ENCODE measurements around the gene DPH6. TPM values are rescaled to one million over a fixed set of nuclear protein-coding genes. Genes with fewer than 3 reads are reported as not detected.

Gene DPH6
- polyA plus RNA-seq, 1 donor = 16.6 TPM

- Histone ChIP-seq H3K4me3 (ENCODE audit: low read length) (peak overlapping the region; percentile 93), H3K27ac (ENCODE audit: low read length) (peak overlapping the region; percentile 100), H3K9me3 (ENCODE audit: control insufficient read depth, low read depth, low read length) (no peaks in the 10 kb centered on the region), H3K4me1 (ENCODE audit: control insufficient read depth, insufficient read depth, low read length) (peaks cover 9% of the 10 kb centered on the region), H3K36me3 (ENCODE audit: control insufficient read depth, insufficient read depth, low read length) (no peaks in the 10 kb centered on the region), H3K27me3 (ENCODE audit: control insufficient read depth, insufficient read depth, low read length) (no peaks in the 10 kb centered on the region)
- DNase-seq = no peak
- WGBS (ENCODE audit: insufficient coverage, low lambda C conversion rate) = 63% methylated on average over 7 of the region's 14 CpGs
These were observed 781 bp upstream of the DPH6 start for GRCh38 chr15:35546511-35547381.

GRCh38 chr15:35545316-35545823 lies 595 bp downstream of the DPH6 start:
- H3K27me3 ChIP-seq (ENCODE audit: control insufficient read depth, insufficient read depth, low read length) = no peaks in the 10 kb centered on the region
- WGBS (ENCODE audit: insufficient coverage, low lambda C conversion rate) = 0% methylated on average over 2 of the region's 15 CpGs

GRCh38 chr15:35540885-35541284 lies 5.1 kb downstream of the DPH6 start:
- WGBS (ENCODE audit: insufficient coverage, low lambda C conversion rate) = no CpG with 5 or more reads among the region's 1 CpG
- H3K4me1 ChIP-seq (ENCODE audit: control insufficient read depth, insufficient read depth, low read length) = peaks cover 2% of the 10 kb centered on the region
- H3K4me3 ChIP-seq (ENCODE audit: low read length) = no peak overlapping the region
- no peak overlapping the region for H3K27ac ChIP-seq (ENCODE audit: low read length)
- H3K9me3 ChIP-seq (ENCODE audit: control insufficient read depth, low read depth, low read length) = no peaks in the 10 kb centered on the region
- H3K36me3 ChIP-seq (ENCODE audit: control insufficient read depth, insufficient read depth, low read length) = peaks cover 2% of the 10 kb centered on the region
- no peak for DNase-seq
- no peaks in the 10 kb centered on the region for H3K27me3 ChIP-seq (ENCODE audit: control insufficient read depth, insufficient read depth, low read length)

More at GRCh38 chr15:35545316-35545823, 595 bp downstream of the DPH6 start:
- Histone ChIP-seq H3K4me3 (ENCODE audit: low read length) (peak overlapping the region; percentile 93), H3K9me3 (ENCODE audit: control insufficient read depth, low read depth, low read length) (no peaks in the 10 kb centered on the region), H3K4me1 (ENCODE audit: control insufficient read depth, insufficient read depth, low read length) (peaks cover 9% of the 10 kb centered on the region), H3K27ac (ENCODE audit: low read length) (peak overlapping the region; percentile 100), H3K36me3 (ENCODE audit: control insufficient read depth, insufficient read depth, low read length) (no peaks in the 10 kb centered on the region)
- DNase-seq = peak; percentile 35 to 79

- WGBS (ENCODE audit: insufficient coverage, low lambda C conversion rate) = 80% methylated on average over 1 of the region's 2 CpGs
- no peak overlapping the region for H3K4me3 ChIP-seq (ENCODE audit: low read length)
- peaks cover 2% of the 10 kb centered on the region for H3K36me3 ChIP-seq (ENCODE audit: control insufficient read depth, insufficient read depth, low read length)
- DNase-seq = no peak
- no peaks in the 10 kb centered on the region for H3K9me3 ChIP-seq (ENCODE audit: control insufficient read depth, low read depth, low read length)
- H3K4me1 ChIP-seq (ENCODE audit: control insufficient read depth, insufficient read depth, low read length) = peaks cover 6% of the 10 kb centered on the region
- H3K27ac ChIP-seq (ENCODE audit: low read length) = no peak overlapping the region
- H3K27me3 ChIP-seq (ENCODE audit: control insufficient read depth, insufficient read depth, low read length) = no peaks in the 10 kb centered on the region
These were observed 5.9 kb downstream of the DPH6 start for GRCh38 chr15:35540021-35540420.

GRCh38 chr15:35535365-35535916 lies 10.5 kb downstream of the DPH6 start:
- Histone ChIP-seq H3K27ac (ENCODE audit: low read length) (peak overlapping the region; percentile 74), H3K36me3 (ENCODE audit: control insufficient read depth, insufficient read depth, low read length) (peaks cover 12% of the 10 kb centered on the region), H3K4me3 (ENCODE audit: low read length) (no peak overlapping the region), H3K9me3 (ENCODE audit: control insufficient read depth, low read depth, low read length) (no peaks in the 10 kb centered on the region), H3K27me3 (ENCODE audit: control insufficient read depth, insufficient read depth, low read length) (no peaks in the 10 kb centered on the region), H3K4me1 (ENCODE audit: control insufficient read depth, insufficient read depth, low read length) (peaks cover 10% of the 10 kb centered on the region)
- DNase-seq = peak; percentile 37 to 76
- WGBS (ENCODE audit: insufficient coverage, low lambda C conversion rate) = no CpG with 5 or more reads among the region's 2 CpGs

GRCh38 chr15:35533130-35534110 lies 12.5 kb downstream of the DPH6 start:
- no peak overlapping the region for H3K27ac ChIP-seq (ENCODE audit: low read length)
- no peak for DNase-seq
- no peak overlapping the region for H3K4me3 ChIP-seq (ENCODE audit: low read length)
- no peaks in the 10 kb centered on the region for H3K27me3 ChIP-seq (ENCODE audit: control insufficient read depth, insufficient read depth, low read length)
- peaks cover 19% of the 10 kb centered on the region for H3K36me3 ChIP-seq (ENCODE audit: control insufficient read depth, insufficient read depth, low read length)
- WGBS (ENCODE audit: insufficient coverage, low lambda C conversion rate) = 100% methylated on average over 1 of the region's 2 CpGs
- H3K9me3 ChIP-seq (ENCODE audit: control insufficient read depth, low read depth, low read length) = no peaks in the 10 kb centered on the region
- H3K4me1 ChIP-seq (ENCODE audit: control insufficient read depth, insufficient read depth, low read length) = peaks cover 10% of the 10 kb centered on the region

- no peak overlapping the region for H3K4me3 ChIP-seq (ENCODE audit: low read length)
- H3K27ac ChIP-seq (ENCODE audit: low read length) = no peak overlapping the region
- H3K36me3 ChIP-seq (ENCODE audit: control insufficient read depth, insufficient read depth, low read length) = peaks cover 17% of the 10 kb centered on the region
- no peaks in the 10 kb centered on the region for H3K27me3 ChIP-seq (ENCODE audit: control insufficient read depth, insufficient read depth, low read length)
- peak in 1 of 2 donors; percentile 23 for DNase-seq
- H3K9me3 ChIP-seq (ENCODE audit: control insufficient read depth, low read depth, low read length) = no peaks in the 10 kb centered on the region
- WGBS (ENCODE audit: insufficient coverage, low lambda C conversion rate) = no CpG with 5 or more reads among the region's 2 CpGs
- peaks cover 6% of the 10 kb centered on the region for H3K4me1 ChIP-seq (ENCODE audit: control insufficient read depth, insufficient read depth, low read length)
These were observed 15.3 kb downstream of the DPH6 start for GRCh38 chr15:35530698-35531097.

- 100% methylated on average over 2 of the region's 2 CpGs for WGBS (ENCODE audit: insufficient coverage, low lambda C conversion rate)
- no peak for DNase-seq
- Histone ChIP-seq H3K27me3 (ENCODE audit: control insufficient read depth, insufficient read depth, low read length) (no peaks in the 10 kb centered on the region), H3K9me3 (ENCODE audit: control insufficient read depth, low read depth, low read length) (no peaks in the 10 kb centered on the region), H3K27ac (ENCODE audit: low read length) (no peak overlapping the region), H3K4me1 (ENCODE audit: control insufficient read depth, insufficient read depth, low read length) (peaks cover 1% of the 10 kb centered on the region), H3K4me3 (ENCODE audit: low read length) (no peak overlapping the region), H3K36me3 (ENCODE audit: control insufficient read depth, insufficient read depth, low read length) (peaks cover 17% of the 10 kb centered on the region)
These were observed 16.2 kb downstream of the DPH6 start for GRCh38 chr15:35529784-35530183.

GRCh38 chr15:35522061-35522460 lies 23.9 kb downstream of the DPH6 start:
- no peaks in the 10 kb centered on the region for H3K4me1 ChIP-seq (ENCODE audit: control insufficient read depth, insufficient read depth, low read length)
- H3K27ac ChIP-seq (ENCODE audit: low read length) = no peak overlapping the region
- H3K4me3 ChIP-seq (ENCODE audit: low read length) = no peak overlapping the region
- no peaks in the 10 kb centered on the region for H3K27me3 ChIP-seq (ENCODE audit: control insufficient read depth, insufficient read depth, low read length)
- DNase-seq = no peak
- no peaks in the 10 kb centered on the region for H3K9me3 ChIP-seq (ENCODE audit: control insufficient read depth, low read depth, low read length)
- WGBS (ENCODE audit: insufficient coverage, low lambda C conversion rate) = no CpG with 5 or more reads among the region's 2 CpGs
- no peaks in the 10 kb centered on the region for H3K36me3 ChIP-seq (ENCODE audit: control insufficient read depth, insufficient read depth, low read length)
